K562 treated with DMSO at 1 percent for 12 hours (cell line): ENCODE results near the gene PILRB. TPM values are rescaled to one million over a fixed set of nuclear protein-coding genes. Genes with fewer than 3 reads are reported as not detected.

ENCODE experiments used
- total RNA-seq: library from RNA; unstranded; fragments of 300-600 nt; gene quantifications from 2 replicates; pipeline ENCODE4 v1.2.3, GENCODE V29; 2022; ENCODE audit not compliant: insufficient read depth

The PILRB gene
- total RNA-seq, result 22.6 and 47.5 TPM in 2 replicates

GRCh38 chr7:100358027-100358856 lies at the start of gene PILRB:
Gene PILRB, plus strand, starts transcription at chr7:100358117. Its CDS starts 186 bp downstream, at chr7:100358303.

GRCh38 chr7:100373261-100373831 lies 15.4 kb downstream of the PILRB start, which contains the start of gene PILRA:
Gene PILRA, plus strand, starts transcription at chr7:100373487. Its CDS starts 170 bp downstream, at chr7:100373657.

Other genes starting within 250 kb of the PILRB start
- 54.3 and 104 TPM in 2 replicates for gene TAF6, start 238.8 kb upstream of the PILRB start, total RNA-seq
- 9.2 and 11.9 TPM in 2 replicates for gene CNPY4, start 238.5 kb upstream of the PILRB start, total RNA-seq
- gene MBLAC1, start 231.2 kb upstream of the PILRB start, total RNA-seq, result 4.0 and 6.1 TPM in 2 replicates
- gene LAMTOR4, start 209.2 kb upstream of the PILRB start, total RNA-seq, result 285 and 449 TPM in 2 replicates
- gene TRAPPC14, start 199.4 kb upstream of the PILRB start, total RNA-seq, result 36.9 and 43.3 TPM in 2 replicates
- gene GAL3ST4, start 189.5 kb upstream of the PILRB start, total RNA-seq, result 5.9 and 6.2 TPM in 2 replicates
- gene GPC2, start 180.7 kb upstream of the PILRB start, total RNA-seq, result 0.52 and 6.1 TPM in 2 replicates
- 3.4 and 9.1 TPM in 2 replicates for gene STAG3, start 180.2 kb upstream of the PILRB start, total RNA-seq
- gene PVRIG, start 138.2 kb upstream of the PILRB start, total RNA-seq, result not detected in 2 replicates
- gene SPDYE3, start 50.4 kb upstream of the PILRB start, total RNA-seq, result 3.3 and 5.8 TPM in 2 replicates
- 1.5 and 3.7 TPM in 2 replicates for gene PILRA, start 15.4 kb downstream of the PILRB start, total RNA-seq
- gene ZCWPW1, start 70.6 kb downstream of the PILRB start, total RNA-seq, result 2.3 and 7.2 TPM in 2 replicates
- gene MEPCE, start 71.7 kb downstream of the PILRB start, total RNA-seq, result 61.3 and 85.4 TPM in 2 replicates
- gene PPP1R35, start 78.4 kb downstream of the PILRB start, total RNA-seq, result 84.0 and 131 TPM in 2 replicates
- gene SPACDR, start 106.1 kb downstream of the PILRB start, total RNA-seq, result 2.1 TPM in 1 of 2 replicates, not detected in the other
- 141 and 148 TPM in 2 replicates for gene TSC22D4, start 121.1 kb downstream of the PILRB start, total RNA-seq
- gene NYAP1, start 125.8 kb downstream of the PILRB start, total RNA-seq, result 1.2 TPM in 2 replicates
- gene AGFG2, start 181.1 kb downstream of the PILRB start, total RNA-seq, result 16.6 and 18.5 TPM in 2 replicates
- 11.5 and 19.0 TPM in 2 replicates for gene SAP25, start 215.8 kb downstream of the PILRB start, total RNA-seq
- 67.0 and 99.9 TPM in 2 replicates for gene LRCH4, start 228.0 kb downstream of the PILRB start, total RNA-seq
- 1.3 and 2.5 TPM in 2 replicates for gene FBXO24, start 228.2 kb downstream of the PILRB start, total RNA-seq
- 14.4 and 24.9 TPM in 2 replicates for gene PCOLCE, start 244.2 kb downstream of the PILRB start, total RNA-seq